Thoracic aorta (tissue), 2 donors: ENCODE measurements around the gene GOLGA8O. TPM values are rescaled to one million over a fixed set of nuclear protein-coding genes. Genes with fewer than 3 reads are reported as not detected.
A peak's percentile ranks its signal among the peaks of the same experiment; 100 is the strongest.
"Not testable (repeated sequence)": the region's sequence is repeated elsewhere in the genome, so short reads cannot be mapped to it uniquely, and the experiment has no call there.

ENCODE experiments used
- ATAC-seq: fragments of 150-250 bp; one replicate; pipeline ENCODE4 v1.8.0; 2017; ENCODE audit warnings: low read depth; ENCODE audit not compliant: insufficient number of reproducible peaks, low FRiP score
- DNase-seq: peaks from one replicate; pipeline ENCODE4 v3.0.0-alpha.2; 2020; ENCODE audit warnings: low spot score
- H3K27ac ChIP-seq, 2 donors: fragments of 200-600 bp; sonication (generic); 1 replicate in 1 of 2; 2 replicates in 1 of 2; pipeline ENCODE4 v1.5.1; 2016; ENCODE audit warnings: mild to moderate bottlenecking in 2 of 2, moderate library complexity in 2 of 2
- H3K27me3 ChIP-seq: fragments of 200-600 bp; sonication (generic); replicated peaks from 2 replicates; pipeline ENCODE4 v1.6.0; 2016; ENCODE audit warnings: mild to moderate bottlenecking; ENCODE audit not compliant: insufficient read depth
- H3K36me3 ChIP-seq: fragments of 200-600 bp; sonication (generic); one replicate; pipeline ENCODE4 v1.5.1; 2016
- H3K4me1 ChIP-seq, 2 donors: fragments of 200-600 bp; sonication (generic); 1 replicate in 1 of 2; 2 replicates in 1 of 2; pipeline versions ENCODE4 v1.5.1 to v1.6.0; 2016; ENCODE audit warnings: low read depth in 2 of 2, mild to moderate bottlenecking in 1 of 2; ENCODE audit not compliant: control insufficient read depth in 1 of 2
- H3K4me3 ChIP-seq: fragments of 200-600 bp; sonication (generic); 2 replicates; pipeline ENCODE4 v1.5.1; 2016; ENCODE audit warnings: mild to moderate bottlenecking
- H3K9me3 ChIP-seq: fragments of 200-600 bp; sonication (generic); 2 replicates; pipeline ENCODE4 v1.5.1; 2016
- CTCF ChIP-seq: fragments of 200-600 bp; sonication (generic); IDR thresholded peaks from one replicate; pipeline ENCODE4 v1.5.1; 2019; ENCODE audit warnings: antibody characterized with exemption
- total RNA-seq, 2 donors: library from RNA; depleted of rRNA; stranded (reverse); fragments of >200 nt; gene quantifications; one replicate each; pipeline versions ENCODE4 v1.1.0 to v1.2.3, GENCODE V29; 2016

GOLGA8O gene
- total RNA-seq, 2 donors from 2014 or later = 2.4 TPM; not detected in 1

- not testable (repeated sequence) for H3K9me3 ChIP-seq, H3K36me3 ChIP-seq, H3K27me3 ChIP-seq, DNase-seq, H3K4me3 ChIP-seq, ATAC-seq, H3K4me1 ChIP-seq
- peak overlapping the region in 1 of 2 donors; percentile 35 for H3K27ac ChIP-seq
Observed at GRCh38 chr15:32426511-32426910, 28.9 kb downstream of the GOLGA8O start.

- H3K27ac ChIP-seq, H3K4me3 ChIP-seq, H3K36me3 ChIP-seq, H3K9me3 ChIP-seq, H3K27me3 ChIP-seq, ATAC-seq, H3K4me1 ChIP-seq, DNase-seq: not testable (repeated sequence)
- peak; percentile 42 for TF ChIP-seq CTCF
Observed at GRCh38 chr15:32407903-32408302, 47.5 kb downstream of the GOLGA8O start.

GRCh38 chr15:32403192-32403591 lies 52.2 kb downstream of the GOLGA8O start, which contains the start of gene GOLGA8K:
Gene GOLGA8K (minus strand): TSS chr15:32403292. CDS start chr15:32403194, 98 bp downstream.
- not testable (repeated sequence) for H3K36me3 ChIP-seq

GRCh38 chr15:32396522-32396921 lies 58.9 kb downstream of the GOLGA8O start:
- ATAC-seq, H3K27me3 ChIP-seq, H3K36me3 ChIP-seq, H3K27ac ChIP-seq, H3K4me1 ChIP-seq, H3K9me3 ChIP-seq, DNase-seq, H3K4me3 ChIP-seq: not testable (repeated sequence)

More at GRCh38 chr15:32403192-32403591, 52.2 kb downstream of the GOLGA8O start, which contains the start of gene GOLGA8K:
- not testable (repeated sequence) for H3K27ac ChIP-seq, H3K4me1 ChIP-seq, ATAC-seq, H3K27me3 ChIP-seq, H3K9me3 ChIP-seq, DNase-seq, H3K4me3 ChIP-seq

Other genes starting within 250 kb of the GOLGA8O start
- under 1 TPM in 1 of 2 donors, not detected in 1; 0.41 TPM for gene GOLGA8K, start 52.3 kb downstream of the GOLGA8O start, total RNA-seq
- gene GOLGA8N, start 137.8 kb upstream of the GOLGA8O start, total RNA-seq = 10 to 100 TPM; 21.2 to 36.8 TPM
- gene ARHGAP11A, start 159.9 kb upstream of the GOLGA8O start, total RNA-seq = under 1 TPM; 0.68 to 0.92 TPM
- 1 to 10 TPM; 2.4 to 3.3 TPM for gene SCG5, start 186.1 kb upstream of the GOLGA8O start, total RNA-seq